ENCODE results near the gene KLF11. TPM values are rescaled to one million over a fixed set of nuclear protein-coding genes. Genes with fewer than 3 reads are reported as not detected.
A peak's percentile ranks its signal among the peaks of the same experiment; 100 is the strongest.

The KLF11 gene
- total RNA-seq, 4 donors from 2014 or later, result 20.1 to 57.2 (median 33.6) TPM

- ATAC-seq, result no peak
- TF ChIP-seq CTCF (IDR thresholded peaks at IDR 0.05), result no peak
- TF ChIP-seq POLR2A (IDR thresholded peaks at IDR 0.05), result no peak
- no peak for TF ChIP-seq POLR2AphosphoS5 (IDR thresholded peaks at IDR 0.05)
- no peak for TF ChIP-seq EP300 (IDR thresholded peaks at IDR 0.05)
- WGBS, 2 donors (ENCODE audit: low coverage in 1 of 2), result 67 to 85% methylated on average over 2 to 13 of the region's 16 CpGs
- Histone ChIP-seq H3K9me3 (no peaks in the 10 kb centered on the region), H3K27ac (no peak overlapping the region), H3K4me3 (no peak overlapping the region), H3K4me1 (peaks cover 0 to 86% (median 37%) of the 10 kb centered on the region in 3 donors), H3K27me3 (no peaks in the 10 kb centered on the region), H3K36me3 (peaks cover 0 to 81% of the 10 kb centered on the region in 2 donors)
Measured at GRCh38 chr2:10052216-10052615, 8.9 kb downstream of the KLF11 start.

DNA sequence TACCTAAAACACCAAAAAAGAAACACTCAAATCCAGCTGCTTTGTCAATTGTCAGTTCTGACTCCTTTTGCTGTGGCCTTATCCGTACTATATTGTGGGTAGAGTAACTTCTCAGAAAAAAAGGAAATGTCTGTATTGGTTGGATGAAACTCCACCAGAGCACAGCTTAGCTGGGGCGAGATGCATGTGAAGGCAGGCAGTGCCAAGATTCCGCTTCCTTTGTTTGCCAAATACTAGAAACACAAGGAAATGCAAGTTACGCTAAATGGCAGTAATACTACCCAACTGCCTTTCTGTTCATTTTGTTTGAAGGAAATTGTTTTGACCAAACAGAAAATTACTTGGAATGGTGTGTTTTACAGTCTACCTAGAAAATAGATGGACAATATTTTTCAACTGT, 10.0 kb downstream of the KLF11 start:
- Histone ChIP-seq H3K4me1 (peaks cover 0 to 83% (median 33%) of the 10 kb centered on the region in 3 donors), H3K27me3 (no peaks in the 10 kb centered on the region), H3K9me3 (no peaks in the 10 kb centered on the region), H3K36me3 (peaks cover 0 to 71% of the 10 kb centered on the region in 2 donors), H3K4me3 (no peak overlapping the region), H3K27ac (no peak overlapping the region)
- WGBS, 2 donors (ENCODE audit: low coverage in 1 of 2), result 39 to 60% methylated on average over 3 to 4 of the region's 4 CpGs
- no peak for TF ChIP-seq CTCF (IDR thresholded peaks at IDR 0.05)
- no peak for TF ChIP-seq POLR2AphosphoS5 (IDR thresholded peaks at IDR 0.05)
- no peak for TF ChIP-seq EP300 (IDR thresholded peaks at IDR 0.05)
- no peak for TF ChIP-seq POLR2A (IDR thresholded peaks at IDR 0.05)
- no peak for ATAC-seq

GRCh38 chr2:10054424-10054823, 11.1 kb downstream of the KLF11 start:
- H3K27ac ChIP-seq, result peak overlapping the region in 1 of 4 donors; percentile 26
- peaks cover 0 to 65% of the 10 kb centered on the region in 2 donors for H3K36me3 ChIP-seq
- H3K4me3 ChIP-seq, result no peak overlapping the region
- peaks cover 0 to 73% (median 26%) of the 10 kb centered on the region in 3 donors for H3K4me1 ChIP-seq
- H3K9me3 ChIP-seq, result no peaks in the 10 kb centered on the region
- no peak for ATAC-seq
- WGBS, 2 donors (ENCODE audit: low coverage in 1 of 2), result 37 to 61% methylated on average over 7 of the region's 7 CpGs
- TF ChIP-seq POLR2A (IDR thresholded peaks at IDR 0.05), result no peak
- TF ChIP-seq POLR2AphosphoS5 (IDR thresholded peaks at IDR 0.05), result no peak
- no peak for TF ChIP-seq EP300 (IDR thresholded peaks at IDR 0.05)
- no peak for TF ChIP-seq CTCF (IDR thresholded peaks at IDR 0.05)
- H3K27me3 ChIP-seq, result no peaks in the 10 kb centered on the region

DNA sequence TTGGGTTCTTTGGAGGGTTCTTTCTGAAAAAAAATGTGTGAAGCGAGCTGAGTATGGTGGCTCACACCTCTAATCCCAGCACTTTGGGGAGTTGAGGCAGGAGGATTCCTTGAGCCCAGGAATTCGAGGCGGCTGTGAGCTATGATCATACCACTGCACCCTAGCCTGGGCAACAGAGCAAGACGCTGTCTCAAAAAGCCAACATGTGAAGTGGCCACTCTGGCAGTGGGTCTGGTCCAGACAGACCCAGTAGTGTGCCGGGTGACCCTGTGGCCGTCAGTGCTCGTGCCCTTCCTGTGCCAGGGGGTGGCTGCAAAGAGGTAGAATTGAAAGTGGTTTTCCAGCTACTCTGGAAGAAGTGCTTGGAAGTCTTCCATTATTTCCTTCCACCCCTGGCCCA, 11.6 kb downstream of the KLF11 start:
- no peaks in the 10 kb centered on the region for H3K27me3 ChIP-seq
- ATAC-seq, result no peak
- H3K4me3 ChIP-seq, result no peak overlapping the region
- TF ChIP-seq EP300 (IDR thresholded peaks at IDR 0.05), result no peak
- no peak for TF ChIP-seq CTCF (IDR thresholded peaks at IDR 0.05)
- no peaks in the 10 kb centered on the region for H3K9me3 ChIP-seq
- peak overlapping the region in 2 of 4 donors; percentile 5 to 27 for H3K27ac ChIP-seq
- WGBS, 2 donors (ENCODE audit: low coverage in 1 of 2), result 70 to 85% methylated on average over 2 of the region's 7 CpGs
- peaks cover 0 to 70% (median 22%) of the 10 kb centered on the region in 3 donors for H3K4me1 ChIP-seq
- H3K36me3 ChIP-seq, result peaks cover 0 to 60% of the 10 kb centered on the region in 2 donors

DNA sequence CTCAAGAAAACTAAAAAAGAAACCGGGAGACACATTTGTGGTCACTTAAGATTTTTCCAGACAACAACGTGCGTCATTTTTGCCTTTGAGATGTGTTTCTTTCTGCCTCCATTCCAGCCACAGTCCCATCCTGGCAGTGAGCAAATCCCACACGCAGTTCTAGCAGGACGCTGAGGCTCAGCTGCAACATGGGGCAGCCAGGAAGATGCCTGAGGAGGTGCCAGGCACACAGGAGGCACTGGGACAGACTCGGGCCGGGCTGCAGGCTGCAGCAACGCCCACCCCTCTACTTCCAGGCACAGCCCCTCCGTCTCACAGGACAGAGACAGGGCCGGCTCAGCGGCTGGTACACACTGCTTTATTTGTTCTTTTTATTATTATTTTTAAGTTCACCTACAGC, 13.1 kb downstream of the KLF11 start:
- no peaks in the 10 kb centered on the region for H3K27me3 ChIP-seq
- TF ChIP-seq POLR2AphosphoS5 (IDR thresholded peaks at IDR 0.05), result no peak
- TF ChIP-seq EP300 (IDR thresholded peaks at IDR 0.05), result no peak
- no peak for TF ChIP-seq POLR2A (IDR thresholded peaks at IDR 0.05)
- TF ChIP-seq CTCF (IDR thresholded peaks at IDR 0.05), result no peak
- WGBS, 2 donors (ENCODE audit: low coverage in 1 of 2), result 74 to 97% methylated on average over 4 to 8 of the region's 11 CpGs
- H3K4me3 ChIP-seq, result no peak overlapping the region
- peaks cover 0 to 49% of the 10 kb centered on the region in 2 donors for H3K36me3 ChIP-seq
- H3K27ac ChIP-seq, result peak overlapping the region in 2 of 4 donors; percentile 2 to 63
- ATAC-seq, result no peak
- H3K9me3 ChIP-seq, result no peaks in the 10 kb centered on the region
- peaks cover 0 to 72% (median 21%) of the 10 kb centered on the region in 3 donors for H3K4me1 ChIP-seq

All from gastroesophageal sphincter (tissue), 4 donors.